COLO668 (cell line): ENCODE measurements around the gene DHX58.

ENCODE experiments used
- DNase-seq: peaks from one replicate; lab custom pipeline; 2025; ENCODE audit not compliant: unreplicated experiment; lab: John Stamatoyannopoulos, UW

Gene DHX58

GRCh38 chr17:42087736-42088705 lies 24.5 kb downstream of the DHX58 start:
- DNase-seq: no peak

GRCh38 chr17:42087042-42087701 lies 25.3 kb downstream of the DHX58 start:
- no peak for DNase-seq

- DNase-seq: no peak
Observed at GRCh38 chr17:42081516-42082129, 30.9 kb downstream of the DHX58 start.

- no peak for DNase-seq
Observed at GRCh38 chr17:42079541-42079940, 33.0 kb downstream of the DHX58 start.

- no peak for DNase-seq
Observed at GRCh38 chr17:42078396-42079043, 34.0 kb downstream of the DHX58 start.

GRCh38 chr17:42077755-42078154 lies 34.8 kb downstream of the DHX58 start:
- DNase-seq: no peak

- DNase-seq: no peak
Observed at GRCh38 chr17:42076797-42077559, 35.5 kb downstream of the DHX58 start.

GRCh38 chr17:42075789-42076188 lies 36.7 kb downstream of the DHX58 start:
- DNase-seq: no peak

- DNase-seq: no peak
Observed at GRCh38 chr17:42072323-42073187, 40.0 kb downstream of the DHX58 start.

- DNase-seq: no peak
Observed at GRCh38 chr17:42071810-42072209, 40.7 kb downstream of the DHX58 start.

- no peak for DNase-seq
Observed at GRCh38 chr17:42068979-42069378, 43.5 kb downstream of the DHX58 start.

- DNase-seq: peak; percentile 39
Observed at GRCh38 chr17:42067371-42068091, 45.0 kb downstream of the DHX58 start.

GRCh38 chr17:42065201-42065600 lies 47.3 kb downstream of the DHX58 start:
- DNase-seq: no peak

- no peak for DNase-seq
Observed at GRCh38 chr17:42062681-42063080, 49.8 kb downstream of the DHX58 start.

GRCh38 chr17:42061646-42062487 lies 50.6 kb downstream of the DHX58 start:
- no peak for DNase-seq

- DNase-seq: no peak
Observed at GRCh38 chr17:42060231-42060630, 52.3 kb downstream of the DHX58 start.

GRCh38 chr17:42059815-42060214 lies 52.7 kb downstream of the DHX58 start:
- DNase-seq: no peak

- DNase-seq: no peak
Observed at GRCh38 chr17:42058063-42058462, 54.5 kb downstream of the DHX58 start.
